Measurements from ENCODE around the gene SELENOF. TPM values are rescaled to one million over a fixed set of nuclear protein-coding genes. Genes with fewer than 3 reads are reported as not detected.

The SELENOF gene
- total and polyA plus RNA-seq, 2 of the 4 experiments (the other 2 are of a cell fraction) = 60.0 to 153 TPM

DNA sequence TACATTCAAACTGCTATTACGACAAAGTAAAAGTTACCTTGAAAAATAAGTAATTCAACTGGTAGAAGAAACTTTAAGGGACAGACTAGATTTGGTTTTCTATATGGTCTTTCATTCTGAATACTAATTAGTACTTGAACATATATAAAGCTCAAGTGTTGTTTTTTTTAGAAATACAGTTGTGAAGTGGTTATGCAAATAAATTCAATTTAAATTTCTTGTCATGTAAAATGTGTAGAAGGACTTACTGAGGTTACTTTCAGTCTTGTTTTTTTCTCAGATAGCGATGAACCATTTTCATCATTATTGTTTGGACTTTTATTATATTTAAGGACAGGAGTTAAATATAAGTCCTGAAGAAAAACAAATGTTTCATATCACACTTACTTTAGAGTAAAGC lies 24.9 kb upstream of the SELENOF start:
- H3K18ac ChIP-seq (ENCODE audit: low read depth, low read length) = no peak overlapping the region
- dilution Hi-C loops (cut with HindIII; ENCODE audit: low sequenced_read_pairs, unreplicated experiment) = no loop called here
- H4K5ac ChIP-seq (ENCODE audit: low read depth, low read length) = no peak overlapping the region
- H3K4me1 ChIP-seq (ENCODE audit: control insufficient read depth, insufficient read depth, low read length) = no peaks in the 10 kb centered on the region
- no peak overlapping the region for H3K9ac ChIP-seq (ENCODE audit: low read depth, low read length)
- H3K23ac ChIP-seq (ENCODE audit: low read depth, low read length) = no peak overlapping the region
- no peak overlapping the region for H3K27ac ChIP-seq (ENCODE audit: insufficient read depth, low read length)
- no CpG with 5 or more reads among the region's 2 CpGs for WGBS, 2 experiments (ENCODE audit: extremely low coverage in 2 of 2, insufficient read length in 1 of 2)
- no peak overlapping the region for H4K8ac ChIP-seq (ENCODE audit: low read depth in 2 of 2, low read length in 2 of 2)
- no peak overlapping the region for H3K4me2 ChIP-seq (ENCODE audit: low read depth, low read length)
- no peaks in the 10 kb centered on the region for H4K20me1 ChIP-seq (ENCODE audit: insufficient read depth, low read length)
- no peak overlapping the region for H3K14ac ChIP-seq (replicated peaks; ENCODE audit: low read depth, low read length)
- ChIA-PET CTCF (interaction anchor here (0.5 to 1.5 kb wide), 3 partner anchors 23 to 593 kb away, joined by 3 to 4 read pairs (median 3); no protein-coding TSS in a partner anchor), POLR2A (ENCODE audit: unreplicated experiment) (no interaction called here)
- H3K4ac ChIP-seq (ENCODE audit: low read depth, low read length) = no peak overlapping the region
- H3K9me1 ChIP-seq (ENCODE audit: insufficient read depth, low read length) = no peaks in the 10 kb centered on the region
- H2AK9ac ChIP-seq (replicated peaks; ENCODE audit: low read depth, low read length, poor library complexity) = no peak overlapping the region
- no TSS peak for BruUV-seq (replicated peaks)
- no peak for TF ChIP-seq RCOR1 (IDR thresholded peaks at IDR 0.05; ENCODE audit: insufficient replicate concordance, low read length)
- TF ChIP-seq MAFK (IDR thresholded peaks at IDR 0.05; ENCODE audit: low read depth, low read length) = no peak
- no peak for TF ChIP-seq POLR2A (IDR thresholded peaks at IDR 0.05; ENCODE audit: low read depth, low read length)
- TF ChIP-seq NFE2L2 (IDR thresholded peaks at IDR 0.05; ENCODE audit: low read depth, low read length) = no peak
- TF ChIP-seq BHLHE40 (IDR thresholded peaks at IDR 0.05; ENCODE audit: low read depth, low read length) = no peak
- no peak for TF ChIP-seq SMC3 (IDR thresholded peaks at IDR 0.05; ENCODE audit: low read depth, low read length)
- H3K27me3 ChIP-seq (ENCODE audit: control insufficient read depth, insufficient read depth, low read length) = no peaks in the 10 kb centered on the region
- H2BK120ac ChIP-seq (ENCODE audit: low read depth, low read length) = no peak overlapping the region
- in situ Hi-C loops (cut with MboI; ENCODE audit: low sequenced_read_pairs) = no loop called here
- H2BK15ac ChIP-seq (ENCODE audit: low read depth, low read length) = no peak overlapping the region
- no peak for DNase-seq
- H3K9me3 ChIP-seq (ENCODE audit: control insufficient read depth, insufficient read depth, low read length) = no peaks in the 10 kb centered on the region
- no peaks in the 10 kb centered on the region for H3K36me3 ChIP-seq (ENCODE audit: control insufficient read depth, insufficient read depth, low read length)
- no peak overlapping the region for H3K56ac ChIP-seq (ENCODE audit: extremely low read depth, insufficient read depth, low read length)
- ATAC-seq (ENCODE audit: low read depth) = no peak
- no peak overlapping the region for H4K91ac ChIP-seq (ENCODE audit: insufficient read depth, low read depth, low read length)
- H2BK20ac ChIP-seq (ENCODE audit: low read depth, low read length) = no peak overlapping the region
- H2AK5ac ChIP-seq (ENCODE audit: low read depth, low read length) = no peak overlapping the region
- no peak overlapping the region for H2AFZ ChIP-seq (replicated peaks; ENCODE audit: low read length, poor library complexity)
- intact Hi-C loops (cut with micrococcal nuclease) = no loop called here
- H2BK5ac ChIP-seq (ENCODE audit: low read depth, low read length, poor library complexity, severe bottlenecking) = no peak overlapping the region
- peaks cover 20% of the 10 kb centered on the region in 2 experiments for H3K79me1 ChIP-seq (ENCODE audit: low read depth in 1 of 2, low read length in 2 of 2)
- H3K4me3 ChIP-seq (ENCODE audit: insufficient read depth, low read depth, low read length) = no peak overlapping the region

Data from IMR-90 (cell line).